ENCODE results near the gene FYB1.

FYB1 gene

DNA sequence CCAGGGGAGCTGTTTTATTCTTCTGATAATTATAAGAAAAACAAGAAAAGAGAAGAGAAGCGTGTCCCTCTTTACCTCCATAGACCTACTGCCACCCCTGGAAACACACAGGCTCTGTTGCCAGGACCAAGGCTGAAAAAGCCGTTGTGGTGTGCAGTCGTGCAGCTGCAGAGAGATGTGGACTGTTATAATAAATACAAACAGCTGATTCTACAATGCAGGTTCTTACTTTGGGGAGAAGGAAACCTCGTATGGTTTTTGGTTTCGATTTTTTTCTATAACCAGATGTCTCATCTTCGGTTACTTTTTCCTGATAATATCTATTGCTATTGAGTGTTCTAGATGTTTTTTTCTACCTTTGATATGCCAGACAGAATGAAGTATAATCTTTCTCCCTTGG lies 28.1 kb downstream of the FYB1 start:
- no peaks in the 10 kb centered on the region for H3K27me3 ChIP-seq (ENCODE audit: insufficient read depth, low read depth, severe bottlenecking)
- no peak for DNase-seq
- H3K27ac ChIP-seq: no peak overlapping the region
- no peaks in the 10 kb centered on the region for H3K36me3 ChIP-seq
- no peak overlapping the region for H3K4me3 ChIP-seq (ENCODE audit: low read depth, low read length)
- TF ChIP-seq, protein P1, sequence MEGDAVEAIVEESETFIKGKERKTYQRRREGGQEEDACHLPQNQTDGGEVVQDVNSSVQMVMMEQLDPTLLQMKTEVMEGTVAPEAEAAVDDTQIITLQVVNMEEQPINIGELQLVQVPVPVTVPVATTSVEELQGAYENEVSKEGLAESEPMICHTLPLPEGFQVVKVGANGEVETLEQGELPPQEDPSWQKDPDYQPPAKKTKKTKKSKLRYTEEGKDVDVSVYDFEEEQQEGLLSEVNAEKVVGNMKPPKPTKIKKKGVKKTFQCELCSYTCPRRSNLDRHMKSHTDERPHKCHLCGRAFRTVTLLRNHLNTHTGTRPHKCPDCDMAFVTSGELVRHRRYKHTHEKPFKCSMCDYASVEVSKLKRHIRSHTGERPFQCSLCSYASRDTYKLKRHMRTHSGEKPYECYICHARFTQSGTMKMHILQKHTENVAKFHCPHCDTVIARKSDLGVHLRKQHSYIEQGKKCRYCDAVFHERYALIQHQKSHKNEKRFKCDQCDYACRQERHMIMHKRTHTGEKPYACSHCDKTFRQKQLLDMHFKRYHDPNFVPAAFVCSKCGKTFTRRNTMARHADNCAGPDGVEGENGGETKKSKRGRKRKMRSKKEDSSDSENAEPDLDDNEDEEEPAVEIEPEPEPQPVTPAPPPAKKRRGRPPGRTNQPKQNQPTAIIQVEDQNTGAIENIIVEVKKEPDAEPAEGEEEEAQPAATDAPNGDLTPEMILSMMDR (IDR thresholded peaks at IDR 0.05; ENCODE audit: low read depth, low read length): no peak
- H3K9me3 ChIP-seq (ENCODE audit: severe bottlenecking): no peaks in the 10 kb centered on the region

DNA sequence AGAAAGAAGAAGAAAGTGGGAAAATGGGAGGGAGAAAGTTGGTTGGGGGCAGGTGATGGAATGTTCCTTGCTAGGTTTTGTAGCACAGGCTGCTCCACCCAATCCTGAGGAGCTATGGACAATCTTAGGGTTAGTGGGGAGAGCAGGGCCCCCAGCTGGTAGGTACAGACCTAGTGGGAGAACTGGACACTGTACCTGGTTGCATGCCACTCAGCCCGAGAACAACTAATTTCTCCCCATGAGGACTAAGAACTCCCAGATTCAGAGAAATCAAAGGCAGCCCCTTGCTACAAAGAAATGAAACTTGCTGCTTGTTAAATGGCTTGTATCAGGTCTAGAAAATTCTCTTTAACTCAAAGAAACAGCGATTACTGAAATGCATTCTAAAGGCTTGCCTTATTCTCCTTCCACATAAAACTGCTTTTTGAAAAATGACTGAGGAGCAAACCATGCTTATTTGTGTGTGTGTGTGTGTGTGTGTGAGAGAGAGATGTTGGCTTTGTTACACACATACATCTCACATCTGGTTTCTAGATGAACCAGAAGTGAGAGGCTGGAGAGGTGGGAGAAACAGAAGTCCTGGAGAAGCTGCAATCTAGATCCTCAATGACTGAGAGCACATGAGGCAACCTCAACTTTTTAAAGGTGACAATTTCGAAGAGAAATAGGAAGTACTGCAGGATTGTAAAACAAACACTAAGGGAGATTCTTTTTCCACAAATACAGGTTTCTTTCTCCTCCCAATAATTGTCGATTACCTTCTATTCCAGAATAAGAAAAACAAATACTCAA lies 28.9 kb downstream of the FYB1 start:
- Histone ChIP-seq H3K27me3 (ENCODE audit: insufficient read depth, low read depth, severe bottlenecking) (no peaks in the 10 kb centered on the region), H3K9me3 (ENCODE audit: severe bottlenecking) (no peaks in the 10 kb centered on the region), H3K4me3 (ENCODE audit: low read depth, low read length) (no peak overlapping the region), H3K36me3 (no peaks in the 10 kb centered on the region), H3K27ac (no peak overlapping the region)
- TF ChIP-seq, protein P1 (IDR thresholded peaks at IDR 0.05; ENCODE audit: low read depth, low read length): no peak
- no peak for DNase-seq

DNA sequence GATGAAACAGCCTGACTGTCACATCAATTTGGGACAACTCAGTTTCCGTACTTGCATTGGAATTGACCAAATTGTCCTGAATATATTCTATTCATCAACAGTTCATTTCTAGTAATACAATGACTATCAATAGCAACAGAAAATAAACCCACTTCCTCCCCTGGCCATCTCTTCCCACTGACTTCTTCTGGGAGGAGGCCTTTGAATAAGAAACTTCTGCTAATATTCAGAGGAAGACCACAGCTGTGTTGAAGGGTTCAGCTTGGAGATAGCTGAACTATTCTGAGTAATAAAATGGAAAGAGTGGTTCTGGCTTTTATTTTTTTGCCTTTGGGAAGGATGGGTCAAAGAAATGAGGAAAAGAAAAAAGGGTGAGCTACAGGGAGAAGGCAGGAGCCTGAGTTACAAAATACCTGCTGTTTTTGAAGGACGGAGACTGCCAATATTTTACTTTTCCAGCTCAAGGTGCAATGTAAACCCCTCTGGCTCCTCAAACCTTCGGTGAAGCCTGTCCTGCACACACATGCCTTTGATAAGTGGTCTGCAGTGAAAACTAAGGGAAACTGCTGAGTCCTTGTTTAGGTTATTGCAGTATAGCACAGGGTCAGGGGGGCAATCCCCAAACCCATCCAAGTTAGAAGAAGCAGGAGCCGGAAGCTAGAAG lies 29.9 kb downstream of the FYB1 start:
- Histone ChIP-seq H3K9me3 (ENCODE audit: severe bottlenecking) (no peaks in the 10 kb centered on the region), H3K36me3 (no peaks in the 10 kb centered on the region), H3K27ac (no peak overlapping the region), H3K4me3 (ENCODE audit: low read depth, low read length) (no peak overlapping the region), H3K27me3 (ENCODE audit: insufficient read depth, low read depth, severe bottlenecking) (no peaks in the 10 kb centered on the region)
- TF ChIP-seq, protein P1 (IDR thresholded peaks at IDR 0.05; ENCODE audit: low read depth, low read length): no peak
- no peak for DNase-seq

DNA sequence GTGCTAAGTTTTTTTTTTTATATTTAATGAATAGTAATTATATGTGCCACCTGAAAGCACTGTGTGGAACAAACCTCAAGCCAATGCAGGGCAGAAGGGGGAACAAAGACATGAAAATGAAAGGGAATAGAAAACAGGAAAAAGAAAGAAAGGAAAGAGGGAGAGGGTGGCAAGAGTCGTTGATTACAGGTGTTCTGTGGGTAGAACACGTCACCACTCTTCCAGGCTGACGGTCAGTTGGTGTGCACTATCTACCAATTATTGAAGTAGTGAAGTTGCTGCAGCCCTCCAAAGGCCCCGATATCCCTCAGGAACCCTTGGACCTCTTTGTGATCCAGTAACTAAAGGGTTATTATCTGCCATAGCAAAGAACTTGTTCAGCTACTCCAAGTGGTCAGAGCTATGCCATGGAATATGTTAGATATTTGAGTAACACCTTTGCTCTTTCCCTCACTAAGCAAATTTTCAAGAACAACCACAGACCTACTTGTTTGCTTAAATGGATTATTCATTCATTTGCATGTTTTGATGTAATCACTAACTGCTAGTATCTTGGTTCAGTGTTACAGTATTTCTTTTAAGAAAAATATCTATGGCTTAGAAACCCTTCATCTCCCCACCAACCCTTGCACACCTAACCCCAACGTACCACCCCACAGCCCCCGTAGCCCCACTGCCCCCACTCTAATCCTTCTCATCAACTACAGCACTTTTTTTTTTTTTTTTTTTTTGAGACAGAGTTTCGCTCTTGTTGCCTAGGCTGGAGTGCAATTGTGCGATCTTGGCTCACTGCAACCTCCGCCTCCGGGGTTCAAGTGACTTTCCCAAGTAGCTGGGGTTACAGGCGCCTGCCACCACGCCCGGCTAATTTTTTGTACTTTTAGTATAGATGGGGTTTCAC lies 31.3 kb downstream of the FYB1 start:
- no peak overlapping the region for H3K27ac ChIP-seq

DNA sequence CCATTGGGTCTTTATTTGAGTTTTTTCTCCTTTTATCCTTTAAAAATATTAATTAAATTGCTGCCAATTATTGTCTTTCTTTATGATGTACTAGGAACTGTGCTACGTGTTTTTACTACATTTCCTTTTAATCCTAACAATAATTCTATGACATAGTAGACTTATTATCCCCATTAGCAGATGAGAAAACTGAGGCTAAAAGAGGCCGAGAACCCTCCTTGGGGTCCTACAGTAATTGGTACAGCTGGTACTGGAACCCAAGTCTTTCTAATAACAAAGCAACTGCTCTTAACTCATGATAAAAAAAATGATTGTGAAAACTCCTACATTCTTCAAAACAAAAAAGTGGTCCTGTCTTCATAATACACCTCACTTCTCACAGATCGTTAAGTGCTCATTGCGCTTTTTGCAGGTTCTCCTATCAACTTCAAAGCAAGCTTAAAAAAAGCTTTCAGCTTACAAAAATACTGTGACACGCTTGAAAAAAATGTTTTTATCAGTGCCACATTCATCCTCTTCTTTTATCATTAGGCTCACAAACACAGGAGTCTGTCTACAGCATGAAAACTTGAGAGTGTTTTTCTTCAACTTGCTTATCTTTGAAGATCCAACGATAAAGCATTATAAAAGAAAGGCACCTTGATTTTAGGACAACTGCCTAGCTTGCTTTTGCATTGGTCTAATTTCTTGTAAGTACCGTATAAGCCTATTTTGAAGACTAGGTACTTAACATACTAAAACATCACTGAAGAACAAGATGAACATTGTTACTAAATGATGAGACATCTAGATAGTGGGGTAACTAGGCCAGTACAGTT lies 32.4 kb downstream of the FYB1 start:
- Histone ChIP-seq H3K4me3 (ENCODE audit: low read depth, low read length) (no peak overlapping the region), H3K9me3 (ENCODE audit: severe bottlenecking) (no peaks in the 10 kb centered on the region), H3K27me3 (ENCODE audit: insufficient read depth, low read depth, severe bottlenecking) (no peaks in the 10 kb centered on the region), H3K27ac (no peak overlapping the region), H3K36me3 (no peaks in the 10 kb centered on the region)
- TF ChIP-seq, protein P1 (IDR thresholded peaks at IDR 0.05; ENCODE audit: low read depth, low read length): no peak
- DNase-seq: no peak

More for the DNA sequence above, 31.3 kb downstream of the FYB1 start:
- Histone ChIP-seq H3K36me3 (no peaks in the 10 kb centered on the region), H3K27me3 (ENCODE audit: insufficient read depth, low read depth, severe bottlenecking) (no peaks in the 10 kb centered on the region), H3K9me3 (ENCODE audit: severe bottlenecking) (no peaks in the 10 kb centered on the region), H3K4me3 (ENCODE audit: low read depth, low read length) (no peak overlapping the region)
- DNase-seq: no peak
- TF ChIP-seq, protein P1 (IDR thresholded peaks at IDR 0.05; ENCODE audit: low read depth, low read length): no peak
